ENCODE results near the gene IRF2. TPM values are rescaled to one million over a fixed set of nuclear protein-coding genes. Genes with fewer than 3 reads are reported as not detected.
A peak's percentile ranks its signal among the peaks of the same experiment; 100 is the strongest.

IRF2 gene
- total and polyA plus RNA-seq, 12 donors: 19.0 to 93.1 (median 52.3) TPM

DNA sequence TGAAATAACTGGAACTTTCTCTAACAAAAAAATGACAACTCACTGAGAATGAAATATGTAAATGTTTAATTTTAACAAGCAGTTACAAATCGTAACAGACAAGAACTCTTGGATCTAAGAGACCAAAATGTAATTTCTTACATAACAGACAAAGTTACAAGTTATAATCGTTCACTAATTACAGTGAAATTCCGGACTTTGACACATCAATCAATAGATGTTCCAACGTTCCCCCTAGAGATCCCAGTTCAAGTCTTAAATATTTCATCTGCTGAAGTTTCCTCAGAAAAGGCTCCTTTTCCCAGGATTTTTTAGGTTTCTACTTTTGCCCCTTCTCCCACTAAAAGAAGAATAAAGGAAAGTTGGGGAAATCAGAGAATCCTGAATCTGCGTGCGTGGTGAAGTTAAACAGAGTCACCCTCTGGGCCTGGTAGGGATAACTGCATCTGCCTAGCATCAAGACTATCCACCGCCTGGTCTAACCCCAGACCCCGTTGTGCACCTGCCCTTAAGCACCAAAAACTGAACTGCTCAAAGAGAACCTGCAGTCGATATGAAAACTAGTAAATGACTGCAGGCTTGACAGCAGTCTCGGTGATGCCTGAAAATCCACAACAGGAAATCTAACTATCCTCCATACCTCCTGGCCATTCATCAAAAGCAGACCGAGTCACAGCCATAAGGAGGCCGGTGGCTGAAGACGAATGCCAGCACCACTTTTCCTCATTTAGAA, 2.3 kb downstream of the IRF2 start:
- Histone ChIP-seq H3K27ac (peak overlapping the region; percentile 95 to 99 (median 98)), H3K4me1 (replicated peaks in 1 of 2) (peaks cover 30 to 70% of the 10 kb centered on the region in 2 donors), H3K4me3 (peak overlapping the region; percentile 29 to 90 (median 62)), H3K9me3 (replicated peaks in 1 of 3) (no peaks in the 10 kb centered on the region), H3K36me3 (replicated peaks in 1 of 2) (no peaks in the 10 kb centered on the region), H3K27me3 (no peaks in the 10 kb centered on the region)
- intact Hi-C loops (cut with DNase I): loop anchor here (5.0 to 10.0 kb wide), 4 partner anchors 63 to 187 kb away; no protein-coding TSS in a partner anchor
- WGBS, 4 donors: 4 to 8% (median 7%) methylated on average over 13 of the region's 13 CpGs
- peak in 2 of 7 donors; percentile 16 to 33 for DNase-seq
- no peak for TF ChIP-seq POLR2A (IDR thresholded peaks at IDR 0.05)
- TF ChIP-seq, protein P1, sequence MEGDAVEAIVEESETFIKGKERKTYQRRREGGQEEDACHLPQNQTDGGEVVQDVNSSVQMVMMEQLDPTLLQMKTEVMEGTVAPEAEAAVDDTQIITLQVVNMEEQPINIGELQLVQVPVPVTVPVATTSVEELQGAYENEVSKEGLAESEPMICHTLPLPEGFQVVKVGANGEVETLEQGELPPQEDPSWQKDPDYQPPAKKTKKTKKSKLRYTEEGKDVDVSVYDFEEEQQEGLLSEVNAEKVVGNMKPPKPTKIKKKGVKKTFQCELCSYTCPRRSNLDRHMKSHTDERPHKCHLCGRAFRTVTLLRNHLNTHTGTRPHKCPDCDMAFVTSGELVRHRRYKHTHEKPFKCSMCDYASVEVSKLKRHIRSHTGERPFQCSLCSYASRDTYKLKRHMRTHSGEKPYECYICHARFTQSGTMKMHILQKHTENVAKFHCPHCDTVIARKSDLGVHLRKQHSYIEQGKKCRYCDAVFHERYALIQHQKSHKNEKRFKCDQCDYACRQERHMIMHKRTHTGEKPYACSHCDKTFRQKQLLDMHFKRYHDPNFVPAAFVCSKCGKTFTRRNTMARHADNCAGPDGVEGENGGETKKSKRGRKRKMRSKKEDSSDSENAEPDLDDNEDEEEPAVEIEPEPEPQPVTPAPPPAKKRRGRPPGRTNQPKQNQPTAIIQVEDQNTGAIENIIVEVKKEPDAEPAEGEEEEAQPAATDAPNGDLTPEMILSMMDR (IDR thresholded peaks at IDR 0.05): no peak

DNA sequence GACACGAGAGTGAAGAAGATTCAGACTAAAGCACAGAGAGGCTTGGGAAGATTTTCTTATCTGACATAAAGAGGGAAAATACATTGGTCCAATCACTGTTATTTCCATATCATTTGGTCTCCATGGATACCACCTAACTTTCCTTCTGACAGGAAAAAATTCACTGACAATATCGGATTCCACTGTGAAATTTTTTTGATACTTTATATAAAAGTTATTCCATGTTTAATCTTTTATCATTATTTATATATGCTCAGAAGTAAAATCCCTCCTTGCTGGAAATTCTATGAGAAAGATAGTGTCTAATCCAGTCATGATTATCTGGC, 3.6 kb downstream of the IRF2 start:
- Histone ChIP-seq H3K4me3 (no peak overlapping the region), H3K27ac (peak overlapping the region in 1 of 5 donors; percentile 99), H3K9me3 (replicated peaks in 1 of 3) (no peaks in the 10 kb centered on the region), H3K27me3 (no peaks in the 10 kb centered on the region), H3K4me1 (replicated peaks in 1 of 2) (peaks cover 19 to 57% of the 10 kb centered on the region in 2 donors), H3K36me3 (replicated peaks in 1 of 2) (no peaks in the 10 kb centered on the region)
- 52 to 61% (median 59%) methylated on average over 2 of the region's 2 CpGs for WGBS, 4 donors
- TF ChIP-seq, protein P1 (IDR thresholded peaks at IDR 0.05): no peak
- TF ChIP-seq POLR2A (IDR thresholded peaks at IDR 0.05): no peak
- intact Hi-C loops (cut with DNase I): loop anchor here (5.0 to 10.0 kb wide), 4 partner anchors 64 to 186 kb away; no protein-coding TSS in a partner anchor
- DNase-seq: no peak

DNA sequence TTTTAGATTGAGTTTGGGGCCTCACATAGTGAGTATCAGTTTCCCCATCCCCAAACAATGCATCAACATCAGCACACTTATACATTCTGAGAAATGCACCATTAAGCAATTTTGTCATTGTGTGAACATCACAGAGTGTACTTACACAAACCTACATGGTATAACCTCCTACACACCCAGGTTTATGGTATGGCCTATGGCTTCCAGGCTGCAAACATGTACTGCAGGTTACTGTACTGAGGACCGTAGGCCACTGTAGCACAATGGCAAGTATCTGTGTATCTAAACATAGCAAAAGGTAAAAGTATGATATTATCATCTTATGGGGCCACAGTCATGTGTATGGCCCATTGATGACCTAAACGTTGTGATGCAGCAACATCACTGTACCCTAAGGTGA, 7.7 kb downstream of the IRF2 start:
- H3K27ac ChIP-seq: no peak overlapping the region
- H3K4me1 ChIP-seq (replicated peaks in 1 of 2): peaks cover 23 to 53% of the 10 kb centered on the region in 2 donors
- no peaks in the 10 kb centered on the region for H3K27me3 ChIP-seq
- TF ChIP-seq, protein P1 (IDR thresholded peaks at IDR 0.05): no peak
- no peak for TF ChIP-seq POLR2A (IDR thresholded peaks at IDR 0.05)
- no peak for DNase-seq
- H3K4me3 ChIP-seq: no peak overlapping the region
- WGBS, 4 donors: 82 to 94% (median 88%) methylated on average over 2 of the region's 2 CpGs
- no peaks in the 10 kb centered on the region for H3K36me3 ChIP-seq (replicated peaks in 1 of 2)
- H3K9me3 ChIP-seq (replicated peaks in 1 of 3): no peaks in the 10 kb centered on the region
- intact Hi-C loops (cut with DNase I): loop anchor here in 1 of 2 donors (10.0 kb wide), 1 partner anchor 52 kb away; no protein-coding TSS in a partner anchor

DNA sequence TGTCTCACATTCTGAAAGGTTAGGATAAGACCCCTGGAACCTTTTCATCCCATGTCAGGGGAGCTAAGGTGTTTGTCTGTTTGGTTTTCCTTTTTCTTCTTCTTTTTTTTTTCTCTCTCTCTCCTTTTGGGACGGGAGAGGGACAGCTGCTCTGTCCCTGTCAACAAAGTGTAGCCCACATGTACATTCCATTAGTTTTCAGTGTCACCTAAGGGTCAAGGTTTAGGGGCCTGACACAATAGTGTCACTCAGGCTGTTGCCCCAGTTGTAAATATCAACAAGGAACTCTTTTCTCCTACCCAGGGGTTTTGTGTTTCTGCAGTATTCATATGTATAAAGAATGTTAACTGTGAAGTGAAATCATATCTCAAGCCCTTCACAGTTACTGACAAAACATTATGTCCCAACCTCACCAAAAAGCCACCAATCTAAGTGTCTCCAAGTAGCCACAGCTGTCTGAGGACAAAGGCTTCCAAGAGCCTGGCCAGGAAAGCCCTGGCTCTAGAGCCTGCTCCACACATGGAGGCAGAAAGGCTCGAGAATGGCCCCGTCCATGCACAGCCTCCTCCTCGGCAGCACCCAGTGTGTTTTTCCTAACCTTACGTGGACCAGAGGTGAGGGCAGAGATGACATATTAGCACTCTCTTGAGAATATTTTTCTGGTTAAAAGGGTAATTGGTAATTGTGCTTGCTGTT, 9.4 kb downstream of the IRF2 start:
- H3K27me3 ChIP-seq: no peaks in the 10 kb centered on the region
- intact Hi-C loops (cut with DNase I): loop anchor here in 1 of 2 donors (10.0 kb wide), 1 partner anchor 50 kb away; no protein-coding TSS in a partner anchor
- WGBS, 4 donors: 72 to 78% (median 76%) methylated on average over 5 of the region's 5 CpGs
- H3K4me1 ChIP-seq (replicated peaks in 1 of 2): peaks cover 17 to 41% of the 10 kb centered on the region in 2 donors
- TF ChIP-seq, protein P1 (IDR thresholded peaks at IDR 0.05): no peak
- no peak for TF ChIP-seq POLR2A (IDR thresholded peaks at IDR 0.05)
- H3K36me3 ChIP-seq (replicated peaks in 1 of 2): no peaks in the 10 kb centered on the region
- no peak for DNase-seq
- H3K9me3 ChIP-seq (replicated peaks in 1 of 3): no peaks in the 10 kb centered on the region
- H3K4me3 ChIP-seq: no peak overlapping the region
- no peak overlapping the region for H3K27ac ChIP-seq

Data from adrenal gland (tissue), 12 donors.